Suprapubic skin (tissue), 4 donors: ENCODE measurements around the gene CABLES1.

Source experiments
- EP300 ChIP-seq: sonication (generic); formaldehyde crosslinking; IDR thresholded peaks from one replicate; pipeline ENCODE4 v1.6.1; 2017; ENCODE audit warnings: antibody characterized with exemption
- POLR2A ChIP-seq, 2 donors: fragments of 450-650 bp; IDR thresholded peaks; one replicate each; pipeline ENCODE4 v1.6.1; 2017; ENCODE audit warnings: antibody characterized with exemption in 2 of 2, mild to moderate bottlenecking in 2 of 2, moderate library complexity in 2 of 2
- POLR2AphosphoS5 ChIP-seq, 3 donors: sonication (generic); formaldehyde crosslinking; IDR thresholded peaks; one replicate each; pipeline ENCODE4 v1.6.1; 2017; ENCODE audit warnings: antibody characterized with exemption in 3 of 3
- TF ChIP-seq, protein P1 (sequence below), 2 donors: fragments of 200-600 bp in 1 of 2; fragments of 450-650 bp in 1 of 2; sonication (generic) in 1 of 2; IDR thresholded peaks; one replicate each; pipeline ENCODE4 v1.5.1; 2016 to 2019; ENCODE audit warnings: antibody characterized with exemption in 2 of 2, mild to moderate bottlenecking in 1 of 2, moderate library complexity in 1 of 2

DNA sequence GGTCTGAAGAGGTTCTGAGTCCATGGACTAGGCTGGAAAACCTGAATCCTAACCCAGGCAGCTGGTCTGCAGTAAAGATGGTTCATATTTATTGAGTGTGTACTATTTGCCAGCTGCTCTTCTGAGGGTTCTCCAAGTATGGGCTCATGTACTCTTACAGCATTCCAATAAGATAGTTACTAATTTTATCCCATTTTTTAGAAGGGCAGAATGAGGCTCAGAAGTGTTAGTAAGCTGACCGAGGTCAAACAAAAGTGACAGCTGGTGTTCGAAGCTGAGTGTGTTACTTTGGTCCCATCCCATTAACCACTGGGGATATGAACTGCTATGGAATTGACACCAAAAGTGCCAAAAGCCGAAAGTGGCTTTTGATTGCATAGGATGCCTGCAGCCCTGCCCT lies 76.9 kb downstream of the CABLES1 start:
- TF ChIP-seq, protein P1, sequence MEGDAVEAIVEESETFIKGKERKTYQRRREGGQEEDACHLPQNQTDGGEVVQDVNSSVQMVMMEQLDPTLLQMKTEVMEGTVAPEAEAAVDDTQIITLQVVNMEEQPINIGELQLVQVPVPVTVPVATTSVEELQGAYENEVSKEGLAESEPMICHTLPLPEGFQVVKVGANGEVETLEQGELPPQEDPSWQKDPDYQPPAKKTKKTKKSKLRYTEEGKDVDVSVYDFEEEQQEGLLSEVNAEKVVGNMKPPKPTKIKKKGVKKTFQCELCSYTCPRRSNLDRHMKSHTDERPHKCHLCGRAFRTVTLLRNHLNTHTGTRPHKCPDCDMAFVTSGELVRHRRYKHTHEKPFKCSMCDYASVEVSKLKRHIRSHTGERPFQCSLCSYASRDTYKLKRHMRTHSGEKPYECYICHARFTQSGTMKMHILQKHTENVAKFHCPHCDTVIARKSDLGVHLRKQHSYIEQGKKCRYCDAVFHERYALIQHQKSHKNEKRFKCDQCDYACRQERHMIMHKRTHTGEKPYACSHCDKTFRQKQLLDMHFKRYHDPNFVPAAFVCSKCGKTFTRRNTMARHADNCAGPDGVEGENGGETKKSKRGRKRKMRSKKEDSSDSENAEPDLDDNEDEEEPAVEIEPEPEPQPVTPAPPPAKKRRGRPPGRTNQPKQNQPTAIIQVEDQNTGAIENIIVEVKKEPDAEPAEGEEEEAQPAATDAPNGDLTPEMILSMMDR (IDR thresholded peaks at IDR 0.05): no peak
- TF ChIP-seq POLR2A (IDR thresholded peaks at IDR 0.05) (no peak), EP300 (no peak), POLR2AphosphoS5 (IDR thresholded peaks at IDR 0.05) (no peak)
